Gastrocnemius medialis (tissue), 4 donors: ENCODE measurements around the gene TRH.

ENCODE experiments used
- CTCF ChIP-seq, 5 experiments: fragments of 450-650 bp in 3 of 5; fragments of 200-600 bp in 2 of 5; sonication (generic) in 2 of 5; IDR thresholded peaks in 4 of 5; conservative IDR thresholded peaks in 1 of 5; 1 replicate in 4 of 5; 2 replicates in 1 of 5; pipeline ENCODE4 v1.5.1; 2016 to 2019; ENCODE audit warnings: antibody characterized with exemption in 5 of 5, mild to moderate bottlenecking in 3 of 5, moderate library complexity in 3 of 5
- POLR2A ChIP-seq, 2 donors: fragments of 450-650 bp; IDR thresholded peaks; one replicate each; pipeline ENCODE4 v1.6.1; 2017; ENCODE audit warnings: antibody characterized with exemption in 2 of 2, mild to moderate bottlenecking in 2 of 2, moderate library complexity in 2 of 2

GRCh38 chr3:130014526-130014925 lies 40.0 kb downstream of the TRH start:
- no peak for TF ChIP-seq CTCF (IDR thresholded peaks at IDR 0.05 in 4 of 5, conservative IDR thresholded peaks at IDR 0.05 in 1 of 5)
- TF ChIP-seq POLR2A (IDR thresholded peaks at IDR 0.05): no peak
